H9 (cell line): Measurements from ENCODE around the gene DGKG. TPM values are rescaled to one million over a fixed set of nuclear protein-coding genes. Genes with fewer than 3 reads are reported as not detected.

Experiments used
- DNase-seq: peaks from one replicate; pipeline ENCODE4 v3.0.0-alpha.2; 2017
- H2AFZ ChIP-seq: one replicate; pipeline ENCODE4 v1.6.1; 2013; ENCODE audit warnings: mild to moderate bottlenecking, low read length, control low read depth, moderate library complexity
- H2AK5ac ChIP-seq: 2 replicates; pipeline ENCODE4 v1.6.1; 2013; ENCODE audit warnings: low read length, control low read depth, mixed read lengths; ENCODE audit not compliant: insufficient read length
- H2BK120ac ChIP-seq: one replicate; pipeline ENCODE4 v1.6.1; 2013; ENCODE audit warnings: low read depth, mild to moderate bottlenecking, low read length, control low read depth, inconsistent platforms; ENCODE audit not compliant: poor library complexity, severe bottlenecking
- H2BK12ac ChIP-seq: 2 replicates; pipeline ENCODE4 v1.6.1; 2013; ENCODE audit warnings: low read length, control low read depth, mixed read lengths, low read depth; ENCODE audit not compliant: insufficient read length
- H2BK15ac ChIP-seq: 2 replicates; pipeline ENCODE4 v1.6.1; 2013; ENCODE audit warnings: low read depth, low read length, control low read depth
- H2BK20ac ChIP-seq: one replicate; pipeline ENCODE4 v1.6.1; 2013; ENCODE audit warnings: low read depth, mild to moderate bottlenecking, low read length, control low read depth, inconsistent platforms; ENCODE audit not compliant: poor library complexity, severe bottlenecking
- H2BK5ac ChIP-seq: 2 replicates; pipeline ENCODE4 v1.6.1; 2013; ENCODE audit warnings: low read length, control low read depth, mixed read lengths; ENCODE audit not compliant: insufficient read length
- H3K14ac ChIP-seq: 2 replicates; pipeline ENCODE4 v1.6.1; 2013; ENCODE audit warnings: low read length, control low read depth; ENCODE audit not compliant: insufficient read depth
- H3K18ac ChIP-seq: 2 replicates; pipeline ENCODE4 v1.6.1; 2013; ENCODE audit warnings: low read depth, mild to moderate bottlenecking, mixed read lengths, low read length, control low read depth; ENCODE audit not compliant: insufficient read length
- H3K23ac ChIP-seq: 2 replicates; pipeline ENCODE4 v1.6.1; 2013; ENCODE audit warnings: low read length, control low read depth, mixed read lengths, low read depth; ENCODE audit not compliant: insufficient read length
- H3K23me2 ChIP-seq: 2 replicates; pipeline ENCODE4 v1.6.1; 2013; ENCODE audit warnings: low read depth, mild to moderate bottlenecking, mixed read lengths, low read length, control low read depth; ENCODE audit not compliant: insufficient read length, poor library complexity, severe bottlenecking
- H3K27ac ChIP-seq: 2 replicates; pipeline ENCODE4 v1.5.1; 2013; ENCODE audit warnings: low read length, control low read depth, mixed read lengths, low read depth; ENCODE audit not compliant: insufficient read length
- H3K27me3 ChIP-seq: 2 replicates; pipeline ENCODE4 v1.6.1; 2013; ENCODE audit warnings: low read length, control low read depth, inconsistent platforms; ENCODE audit not compliant: insufficient read depth
- H3K4ac ChIP-seq: 2 replicates; pipeline ENCODE4 v1.6.1; 2013; ENCODE audit warnings: low read depth, mild to moderate bottlenecking, control low read depth, inconsistent platforms, low read length, moderate library complexity
- H3K4me1 ChIP-seq: 2 replicates; pipeline ENCODE4 v1.6.1; 2013; ENCODE audit warnings: low read length, control low read depth, inconsistent platforms; ENCODE audit not compliant: insufficient read depth
- H3K4me2 ChIP-seq: 2 replicates; pipeline ENCODE4 v1.6.1; 2013; ENCODE audit warnings: low read length, control low read depth, mixed read lengths; ENCODE audit not compliant: insufficient read length, insufficient read depth
- H3K56ac ChIP-seq: 2 replicates; pipeline ENCODE4 v1.6.1; 2013; ENCODE audit warnings: low read depth, mild to moderate bottlenecking, mixed read lengths, low read length, control low read depth; ENCODE audit not compliant: insufficient read length
- H3K79me1 ChIP-seq: 2 replicates; pipeline ENCODE4 v1.6.1; 2013; ENCODE audit warnings: low read depth, mild to moderate bottlenecking, moderate library complexity, low read length, control low read depth, inconsistent platforms; ENCODE audit not compliant: insufficient read depth, poor library complexity, severe bottlenecking
- H3K79me2 ChIP-seq: 2 replicates; pipeline ENCODE4 v1.6.1; 2013; ENCODE audit warnings: low read length, control low read depth, inconsistent platforms; ENCODE audit not compliant: insufficient read depth
- H3K9ac ChIP-seq: 2 replicates; pipeline ENCODE4 v1.6.1; 2013; ENCODE audit warnings: low read length, control low read depth, mixed read lengths; ENCODE audit not compliant: insufficient read length; ENCODE audit errors: extremely low read depth
- H3K9me3 ChIP-seq: one replicate; pipeline ENCODE4 v1.6.1; 2013; ENCODE audit warnings: low read depth, low read length, inconsistent platforms; ENCODE audit not compliant: control insufficient read depth
- H3T11ph ChIP-seq: one replicate; pipeline ENCODE4 v1.6.1; 2013; ENCODE audit warnings: mild to moderate bottlenecking, low read length, control low read depth, inconsistent platforms
- H4K20me1 ChIP-seq: one replicate; pipeline ENCODE4 v1.6.1; 2013; ENCODE audit not compliant: control insufficient read depth, insufficient read length, insufficient read depth
- H4K5ac ChIP-seq: 2 replicates; pipeline ENCODE4 v1.6.1; 2013; ENCODE audit warnings: low read depth, mild to moderate bottlenecking, mixed read lengths, low read length, control low read depth; ENCODE audit not compliant: insufficient read length
- H4K8ac ChIP-seq: replicated peaks from 2 replicates; pipeline ENCODE4 v1.6.1; 2013; ENCODE audit warnings: low read length, control low read depth, mixed read lengths, low read depth; ENCODE audit not compliant: insufficient read length
- H4K91ac ChIP-seq: 2 replicates; pipeline ENCODE4 v1.6.1; 2013; ENCODE audit warnings: low read depth, mild to moderate bottlenecking, moderate library complexity, mixed read lengths, low read length, control low read depth; ENCODE audit not compliant: insufficient read length
- H3K27ac Mint-ChIP-seq, 3 experiments: 2 replicates in 2 of 3; 3 replicates in 1 of 3; pipeline ENCODE4 v1.8.0; 2020 to 2021; ENCODE audit warnings: mixed read lengths in 3 of 3, mild to moderate bottlenecking in 1 of 3, moderate library complexity in 1 of 3
- H3K27me3 Mint-ChIP-seq: 2 replicates; pipeline ENCODE4 v1.8.0; 2021; ENCODE audit warnings: low read depth, mild to moderate bottlenecking, moderate library complexity, mixed read lengths
- H3K36me3 Mint-ChIP-seq, 3 experiments: 2 replicates in 2 of 3; 3 replicates in 1 of 3; pipeline ENCODE4 v1.8.0; 2020 to 2021; ENCODE audit warnings: low read depth in 3 of 3, mixed read lengths in 3 of 3; ENCODE audit not compliant: insufficient read depth in 1 of 3
- H3K4me1 Mint-ChIP-seq, 2 experiments: 2 replicates each; pipeline ENCODE4 v1.8.0; 2020; ENCODE audit warnings: mixed read lengths in 2 of 2
- H3K4me3 Mint-ChIP-seq, 2 experiments: 2 replicates in 1 of 2; 3 replicates in 1 of 2; pipeline ENCODE4 v1.8.0; 2020 to 2021; ENCODE audit warnings: mild to moderate bottlenecking in 2 of 2, mixed read lengths in 2 of 2, moderate library complexity in 1 of 2
- H3K9me3 Mint-ChIP-seq, 2 experiments: 2 replicates in 1 of 2; 3 replicates in 1 of 2; pipeline ENCODE4 v1.8.0; 2020; ENCODE audit warnings: mild to moderate bottlenecking in 2 of 2, mixed read lengths in 2 of 2, moderate library complexity in 1 of 2
- total RNA-seq: library from RNA; stranded (reverse); gene quantifications from 2 replicates; pipeline ENCODE4 v1.2.1, GENCODE V29; 2021
- TF ChIP-seq, protein P1 (sequence below): fragments of 200-600 bp; sonication (generic); conservative IDR thresholded peaks from 3 replicates; pipeline ENCODE4 v1.8.0; 2021; ENCODE audit warnings: antibody characterized with exemption, mild to moderate bottlenecking

Gene DGKG
- total RNA-seq, 1 experiment from 2014 or later, result not detected

DNA sequence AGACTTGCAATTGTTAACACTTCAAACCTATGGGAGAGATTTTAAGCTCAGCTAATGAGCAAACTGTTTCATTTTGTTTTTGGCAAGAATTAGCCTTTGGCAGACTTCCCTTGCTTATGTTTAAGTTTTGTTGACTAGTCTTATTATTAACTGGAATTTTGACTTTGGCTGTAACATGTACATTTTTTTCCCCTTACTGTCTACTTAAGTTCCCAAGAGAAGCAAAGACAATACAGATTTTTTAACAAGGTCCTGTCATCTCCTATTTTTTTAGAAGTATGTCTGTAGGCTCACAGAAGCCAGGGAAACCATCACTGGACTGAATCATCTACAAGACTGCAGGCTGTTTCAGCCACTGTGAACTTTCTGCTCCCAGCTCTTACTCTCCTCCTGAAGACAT lies 74.3 kb downstream of the DGKG start:
- H3K79me2 ChIP-seq, result no peaks in the 10 kb centered on the region
- Mint-ChIP-seq H3K27me3 (peaks cover 3% of the 10 kb centered on the region; the same call in 1 of the 2 replicates), H3K4me3 (no peak overlapping the region), H3K4me1 (peaks cover 0 to 5% of the 10 kb centered on the region in 2 experiments; a peak in 1 of 4 replicates), H3K36me3 (no peaks in the 10 kb centered on the region), H3K27ac (no peak overlapping the region), H3K9me3 (no peaks in the 10 kb centered on the region)
- H2BK5ac ChIP-seq, result no peak overlapping the region
- H2BK20ac ChIP-seq, result no peak overlapping the region
- no peak overlapping the region for H3T11ph ChIP-seq
- H4K20me1 ChIP-seq, result no peaks in the 10 kb centered on the region
- H3K23ac ChIP-seq, result no peak overlapping the region
- H4K91ac ChIP-seq, result no peak overlapping the region
- H2AK5ac ChIP-seq, result no peak overlapping the region
- H4K8ac ChIP-seq, result no peak overlapping the region
- no peak overlapping the region for H2BK120ac ChIP-seq
- H3K79me1 ChIP-seq, result no peaks in the 10 kb centered on the region
- H3K4ac ChIP-seq, result no peak overlapping the region
- no peak overlapping the region for H3K18ac ChIP-seq
- H2BK15ac ChIP-seq, result no peak overlapping the region
- no peak overlapping the region for H3K4me2 ChIP-seq
- no peak overlapping the region for H3K27ac ChIP-seq
- no peaks in the 10 kb centered on the region for H3K9me3 ChIP-seq
- TF ChIP-seq, protein P1, sequence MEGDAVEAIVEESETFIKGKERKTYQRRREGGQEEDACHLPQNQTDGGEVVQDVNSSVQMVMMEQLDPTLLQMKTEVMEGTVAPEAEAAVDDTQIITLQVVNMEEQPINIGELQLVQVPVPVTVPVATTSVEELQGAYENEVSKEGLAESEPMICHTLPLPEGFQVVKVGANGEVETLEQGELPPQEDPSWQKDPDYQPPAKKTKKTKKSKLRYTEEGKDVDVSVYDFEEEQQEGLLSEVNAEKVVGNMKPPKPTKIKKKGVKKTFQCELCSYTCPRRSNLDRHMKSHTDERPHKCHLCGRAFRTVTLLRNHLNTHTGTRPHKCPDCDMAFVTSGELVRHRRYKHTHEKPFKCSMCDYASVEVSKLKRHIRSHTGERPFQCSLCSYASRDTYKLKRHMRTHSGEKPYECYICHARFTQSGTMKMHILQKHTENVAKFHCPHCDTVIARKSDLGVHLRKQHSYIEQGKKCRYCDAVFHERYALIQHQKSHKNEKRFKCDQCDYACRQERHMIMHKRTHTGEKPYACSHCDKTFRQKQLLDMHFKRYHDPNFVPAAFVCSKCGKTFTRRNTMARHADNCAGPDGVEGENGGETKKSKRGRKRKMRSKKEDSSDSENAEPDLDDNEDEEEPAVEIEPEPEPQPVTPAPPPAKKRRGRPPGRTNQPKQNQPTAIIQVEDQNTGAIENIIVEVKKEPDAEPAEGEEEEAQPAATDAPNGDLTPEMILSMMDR, result no peak
- no peaks in the 10 kb centered on the region for H3K23me2 ChIP-seq
- no peaks in the 10 kb centered on the region for H3K27me3 ChIP-seq
- H4K5ac ChIP-seq, result no peak overlapping the region
- no peak overlapping the region for H3K14ac ChIP-seq
- H2BK12ac ChIP-seq, result no peak overlapping the region
- no peak for DNase-seq
- H3K56ac ChIP-seq, result no peak overlapping the region
- H3K4me1 ChIP-seq, result no peaks in the 10 kb centered on the region
- no peak overlapping the region for H3K9ac ChIP-seq
- H2AFZ ChIP-seq, result no peak overlapping the region
